SK-N-SH (cell line): Measurements from ENCODE around the gene CACNA2D4. TPM values are rescaled to one million over a fixed set of nuclear protein-coding genes. Genes with fewer than 3 reads are reported as not detected.

Source experiments
- CTCF ChIA-PET: fragments of 300-600, 350-600 bp; formaldehyde crosslinking; extraction: SDS; loops from one replicate; lab custom pipeline; 2021; lab: Yijun Ruan, JAX
- POLR2A ChIA-PET: fragments of 350-600 bp; sonication (Branson Sonifier 250); formaldehyde crosslinking; extraction: SDS; loops from one replicate; lab custom pipeline; 2020; ENCODE audit warnings: antibody characterized with exemption, inconsistent platforms; lab: Yijun Ruan, JAX
- DNase-seq: peaks from one replicate; pipeline ENCODE4 v3.0.0; 2012
- H2AFZ ChIP-seq: fragments of 200-600 bp; sonication (generic); 2 replicates; pipeline ENCODE4 v1.8.1; 2016; ENCODE audit warnings: antibody characterized with exemption, mild to moderate bottlenecking, low read depth
- H3F3A ChIP-seq: fragments of 200-600 bp; sonication (generic); replicated peaks from 2 replicates; pipeline ENCODE3; 2016; ENCODE audit warnings: antibody characterized with exemption, mild to moderate bottlenecking; ENCODE audit not compliant: insufficient read depth
- H3K27ac ChIP-seq, 2 experiments: fragments of 200-500 bp in 1 of 2; fragments of 200-600 bp in 1 of 2; sonication (Bioruptor generic) in 1 of 2; sonication (generic), shearing (Covaris generic) in 1 of 2; 2 replicates each; pipeline versions ENCODE4 v1.5.1 to v1.6.1; 2014 to 2016; ENCODE audit warnings: low read depth in 2 of 2, inconsistent platforms in 1 of 2, low read length in 1 of 2, mild to moderate bottlenecking in 1 of 2, mixed read lengths in 1 of 2
- H3K27me3 ChIP-seq: fragments of 200-600 bp; sonication (generic), shearing (Covaris generic); 2 replicates; pipeline ENCODE4 v1.6.1; 2016; ENCODE audit warnings: mixed run types; ENCODE audit not compliant: insufficient read depth
- H3K36me3 ChIP-seq, 2 experiments: fragments of 200-500 bp in 1 of 2; fragments of 200-600 bp in 1 of 2; sonication (Bioruptor generic) in 1 of 2; sonication (generic) in 1 of 2; replicated peaks in 1 of 2; 2 replicates each; pipeline versions ENCODE3 to v1.5.1; 2014 to 2016; ENCODE audit warnings: low read length in 1 of 2, mild to moderate bottlenecking in 1 of 2; ENCODE audit not compliant: insufficient read depth in 2 of 2, control insufficient read depth in 1 of 2
- H3K4me1 ChIP-seq, 2 experiments: fragments of 200-500 bp in 1 of 2; fragments of 200-600 bp in 1 of 2; sonication (Bioruptor generic) in 1 of 2; sonication (generic), shearing (Covaris generic) in 1 of 2; 2 replicates each; pipeline versions ENCODE4 v1.5.1 to v1.6.1; 2014 to 2016; ENCODE audit warnings: low read depth in 1 of 2, low read length in 1 of 2, mixed run types in 1 of 2; ENCODE audit not compliant: insufficient read depth in 2 of 2, control insufficient read depth in 1 of 2
- H3K4me2 ChIP-seq: fragments of 200-600 bp; sonication (generic), shearing (Covaris generic); 2 replicates; pipeline ENCODE4 v1.6.1; 2017; ENCODE audit warnings: mixed run types
- H3K4me3 ChIP-seq, 2 experiments: fragments of 200-500 bp in 1 of 2; fragments of 200-600 bp in 1 of 2; sonication (Bioruptor generic) in 1 of 2; sonication (generic), shearing (Covaris generic) in 1 of 2; 2 replicates each; pipeline versions ENCODE4 v1.5.1 to v1.8.1; 2014 to 2016; ENCODE audit warnings: low read depth in 2 of 2, inconsistent platforms in 1 of 2, low read length in 1 of 2, mild to moderate bottlenecking in 1 of 2, mixed read lengths in 1 of 2, moderate library complexity in 1 of 2
- H3K79me2 ChIP-seq: fragments of 200-600 bp; sonication (generic); 2 replicates; pipeline ENCODE4 v1.8.1; 2017; ENCODE audit warnings: mild to moderate bottlenecking; ENCODE audit not compliant: insufficient read depth
- H3K9ac ChIP-seq: fragments of 200-600 bp; sonication (generic); 2 replicates; pipeline ENCODE4 v1.6.1; 2017; ENCODE audit warnings: mixed run types
- H3K9me2 ChIP-seq: fragments of 200-600 bp; sonication (generic); 2 replicates; pipeline ENCODE4 v1.6.1; 2017; ENCODE audit warnings: mixed run types
- H3K9me3 ChIP-seq: fragments of 200-600 bp; sonication (generic); 2 replicates; pipeline ENCODE4 v1.6.1; 2017; ENCODE audit warnings: mixed run types, mild to moderate bottlenecking, moderate library complexity
- H4K20me1 ChIP-seq: fragments of 200-600 bp; sonication (generic); 2 replicates; pipeline ENCODE4 v1.6.1; 2017; ENCODE audit warnings: mild to moderate bottlenecking, mixed run types; ENCODE audit not compliant: insufficient read depth
- CHD2 ChIP-seq: fragments of 150-350 bp; IDR thresholded peaks from 2 replicates; pipeline ENCODE4 v1.6.1; 2018; ENCODE audit warnings: low read length; ENCODE audit not compliant: partially characterized antibody
- ELF1 ChIP-seq: IDR thresholded peaks from 2 replicates; pipeline ENCODE4 v1.4.0; 2012
- IRF3 ChIP-seq: fragments of 150-350 bp; IDR thresholded peaks from 2 replicates; pipeline ENCODE4 v1.6.1; 2016; ENCODE audit warnings: mild to moderate bottlenecking, low read depth, low read length
- JUND ChIP-seq: IDR thresholded peaks from 2 replicates; pipeline ENCODE4 v1.4.0; 2012
- MEF2A ChIP-seq: IDR thresholded peaks from 2 replicates; pipeline ENCODE4 v1.4.0; 2012; ENCODE audit warnings: low read depth, borderline replicate concordance
- NRF1 ChIP-seq: IDR thresholded peaks from 2 replicates; pipeline ENCODE4 v1.6.1; 2012; ENCODE audit warnings: low read depth, mild to moderate bottlenecking, low read length
- POLR2AphosphoS5 ChIP-seq: IDR thresholded peaks from 2 replicates; pipeline ENCODE4 v1.6.1; 2012; ENCODE audit warnings: low read depth, low read length
- SIN3A ChIP-seq: IDR thresholded peaks from 2 replicates; pipeline ENCODE4 v1.6.1; 2012; ENCODE audit warnings: low read depth, mild to moderate bottlenecking, low read length, moderate library complexity, borderline replicate concordance
- SMC3 ChIP-seq: IDR thresholded peaks from 2 replicates; pipeline ENCODE4 v1.6.1; 2012; ENCODE audit warnings: low read depth, low read length, improper control_type of control experiment
- TCF12 ChIP-seq: IDR thresholded peaks from 2 replicates; pipeline ENCODE4 v1.4.0; 2012
- USF1 ChIP-seq: IDR thresholded peaks from 2 replicates; pipeline ENCODE4 v1.4.0; 2012; ENCODE audit warnings: low read depth, borderline replicate concordance
- ZBTB33 ChIP-seq: IDR thresholded peaks from 2 replicates; pipeline ENCODE4 v1.4.0; 2012; ENCODE audit warnings: low read depth, borderline replicate concordance
- WGBS: methylation state at CpG from one replicate; pipeline ENCODE4 v1.1.6; 2017; ENCODE audit warnings: low lambda C conversion rate; 5-methylcytosine and 5-hydroxymethylcytosine counted together
- polyA plus RNA-seq, 3 experiments: library from polyadenylated mRNA; depleted of rRNA; stranded (reverse); fragments of >200 nt; gene quantifications; 2 replicates each; pipeline ENCODE4 v1.2.3, GENCODE V29; 2012

CACNA2D4 gene
- polyA plus RNA-seq, 1 of the 3 experiments (the other 2 are of a cell fraction), result 0.02 TPM

- no peak for TF ChIP-seq IRF3
- no peak for TF ChIP-seq ZBTB33
Measured at GRCh38 chr12:1965916-1966315, 47.5 kb upstream of the CACNA2D4 start (continued).

GRCh38 chr12:1962051-1963020 is 43.9 kb upstream of the CACNA2D4 start:
- Histone ChIP-seq H3K27ac (no peak overlapping the region), H3K9me3 (no peaks in the 10 kb centered on the region), H3K9ac (no peak overlapping the region), H3K4me2 (no peak overlapping the region), H3K79me2 (no peaks in the 10 kb centered on the region), H3F3A (no peaks in the 10 kb centered on the region), H3K36me3 (peaks cover 40 to 61% of the 10 kb centered on the region in 2 experiments), H3K9me2 (no peaks in the 10 kb centered on the region), H2AFZ (no peak overlapping the region), H3K27me3 (no peaks in the 10 kb centered on the region), H3K4me1 (no peaks in the 10 kb centered on the region; a peak in 1 of 4 replicates), H4K20me1 (no peaks in the 10 kb centered on the region), H3K4me3 (no peak overlapping the region)
- ChIA-PET POLR2A (no interaction called here), CTCF (interaction anchor here (0.7 to 3.4 kb wide), 5 partner anchors 22 to 171 kb away, joined by 3 to 32 read pairs (median 3); no protein-coding TSS in a partner anchor)
- TF ChIP-seq POLR2AphosphoS5 (no peak), SIN3A (no peak)
- WGBS, result 92% methylated on average over 5 of the region's 5 CpGs
- no peak for DNase-seq

- WGBS, result 100% methylated on average over 3 of the region's 3 CpGs
- no peak overlapping the region for H2AFZ ChIP-seq
- H3K9me2 ChIP-seq, result no peaks in the 10 kb centered on the region
- TF ChIP-seq CHD2 (no peak), SMC3 (no peak), TCF12 (no peak), USF1 (no peak), JUND (no peak), ELF1 (no peak), MEF2A (no peak), NRF1 (no peak)
- H3K9ac ChIP-seq, result no peak overlapping the region
- H3K36me3 ChIP-seq, result peaks cover 33 to 40% of the 10 kb centered on the region in 2 experiments
- H3K4me2 ChIP-seq, result no peak overlapping the region
- H3K4me3 ChIP-seq, result no peak overlapping the region
- ChIA-PET CTCF (interaction anchor here (1.6 to 2.1 kb wide), 3 partner anchors 17 to 304 kb away, joined by 3 to 10 read pairs (median 5); no protein-coding TSS in a partner anchor), POLR2A (no interaction called here)
- no peaks in the 10 kb centered on the region for H3K79me2 ChIP-seq
- no peaks in the 10 kb centered on the region for H3K27me3 ChIP-seq
- H3K9me3 ChIP-seq, result no peaks in the 10 kb centered on the region
- no peak overlapping the region for H3K27ac ChIP-seq
- H3F3A ChIP-seq, result no peaks in the 10 kb centered on the region
- no peaks in the 10 kb centered on the region for H3K4me1 ChIP-seq
- no peak for DNase-seq
- no peaks in the 10 kb centered on the region for H4K20me1 ChIP-seq
Measured at GRCh38 chr12:1956716-1957115, 38.3 kb upstream of the CACNA2D4 start.
